ENCODE measurements around the gene CCDC90B. TPM values are rescaled to one million over a fixed set of nuclear protein-coding genes. Genes with fewer than 3 reads are reported as not detected.

CCDC90B gene
- total and polyA plus RNA-seq, 2 of the 8 experiments (the other 6 are each of a cell fraction or from before 2014, with no cell fraction given): 21.8 to 54.5 TPM

DNA sequence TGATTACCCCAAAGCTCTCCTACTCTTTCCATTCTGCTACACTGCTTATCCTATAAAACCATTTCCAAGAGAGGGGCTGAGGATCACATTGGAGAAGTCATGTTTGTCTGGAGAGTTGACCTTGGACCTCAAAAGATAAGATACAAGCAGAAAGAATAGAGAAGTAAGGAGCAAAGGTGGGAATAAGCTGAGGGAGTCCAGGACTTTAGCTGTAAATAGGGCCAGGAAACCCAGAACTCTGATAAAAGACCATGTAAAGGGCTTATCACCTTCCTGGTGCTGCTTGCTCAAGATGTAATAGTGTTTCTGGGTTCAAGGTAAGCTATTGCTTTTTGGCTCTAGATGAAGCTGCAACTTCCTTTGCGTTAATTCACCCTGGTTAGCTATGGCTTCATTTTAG, 32.8 kb upstream of the CCDC90B start:
- Histone ChIP-seq H2BK5ac (ENCODE audit: low read depth, low read length) (no peak overlapping the region), H3K9me3 (ENCODE audit: insufficient read depth in 2 of 2, low read depth in 1 of 2, low read length in 1 of 2) (peaks cover 0 to 17% of the 10 kb centered on the region in 2 experiments; a peak in 2 of 4 replicates), H2BK12ac (ENCODE audit: low read depth, low read length) (no peak overlapping the region), H2BK20ac (ENCODE audit: low read length) (no peak overlapping the region), H4K8ac (ENCODE audit: extremely low read depth, insufficient read depth, low read length) (no peak overlapping the region), H3K4me1 (replicated peaks in 1 of 4; ENCODE audit: control insufficient read depth in 3 of 4, insufficient read depth in 4 of 4, low read length in 3 of 4) (no peaks in the 10 kb centered on the region), H4K5ac (ENCODE audit: insufficient read length, low read depth, low read length) (no peak overlapping the region), H2AFZ (ENCODE audit: low read length) (no peak overlapping the region), H2BK120ac (replicated peaks; ENCODE audit: low read depth, low read length) (no peak overlapping the region), H3K4me2 (ENCODE audit: insufficient read depth in 1 of 2, low read depth in 2 of 2, low read length in 2 of 2) (no peak overlapping the region), H3K9ac (replicated peaks in 1 of 4; ENCODE audit: extremely low read depth in 1 of 4, low read depth in 3 of 4, low read length in 3 of 4) (no peak overlapping the region), H3K23ac (ENCODE audit: insufficient read length) (no peak overlapping the region), H3K27me3 (replicated peaks in 1 of 4; ENCODE audit: control insufficient read depth in 3 of 4, extremely low read depth in 1 of 4, insufficient read depth in 3 of 4, low read length in 3 of 4) (no peaks in the 10 kb centered on the region), H3K27ac (ENCODE audit: low read depth, low read length) (no peak overlapping the region), H3K18ac (ENCODE audit: extremely low read depth, low read length) (no peak overlapping the region), H2AK5ac (ENCODE audit: low read depth, low read length) (no peak overlapping the region), H4K20me1 (replicated peaks in 1 of 2; ENCODE audit: control insufficient read depth in 1 of 2, insufficient read depth in 2 of 2, low read length in 2 of 2) (no peaks in the 10 kb centered on the region), H4K91ac (replicated peaks; ENCODE audit: insufficient read length, low read length) (no peak overlapping the region), H3K79me2 (ENCODE audit: control insufficient read depth in 1 of 2, insufficient read depth in 2 of 2, low read length in 2 of 2) (no peaks in the 10 kb centered on the region), H3K4me3 (ENCODE audit: extremely low read depth in 1 of 4, insufficient read depth in 2 of 4, low read depth in 3 of 4, low read length in 4 of 4) (no peak overlapping the region), H3K56ac (replicated peaks; ENCODE audit: insufficient read length, low read depth, low read length) (no peak overlapping the region), H3K79me1 (ENCODE audit: low read depth, low read length) (no peaks in the 10 kb centered on the region), H3K36me3 (ENCODE audit: control insufficient read depth in 2 of 4, insufficient read depth in 4 of 4, low read length in 3 of 4) (no peaks in the 10 kb centered on the region), H2BK15ac (ENCODE audit: low read length) (no peak overlapping the region), H3K14ac (ENCODE audit: insufficient read length) (no peak overlapping the region), H3K4ac (replicated peaks; ENCODE audit: insufficient read length, low read depth, low read length) (no peak overlapping the region), H3K23me2 (ENCODE audit: low read depth, low read length) (no peaks in the 10 kb centered on the region)
- ChIA-PET POLR2A (ENCODE audit: partially characterized antibody) (no interaction called here), CTCF (ENCODE audit: partially characterized antibody) (interaction anchor here (1.5 to 3.3 kb wide), 2 partner anchors 9 to 13 kb away, joined by 6 to 13 read pairs; no protein-coding TSS in a partner anchor)
- DNase-seq (ENCODE audit: low read depth in 1 of 2, low spot score in 2 of 2) (no peak), FAIRE-seq (no peak)
- 100% methylated on average over 1 of the region's 1 CpG; no CpG with 5 or more reads in 1 of the 2 experiments for WGBS, 2 experiments (ENCODE audit: extremely low coverage in 1 of 2, insufficient coverage in 1 of 2, insufficient read length in 1 of 2, insufficient replicate concordance in 2 of 2, low coverage in 1 of 2, low lambda C conversion rate in 2 of 2, missing lambda C conversion rate in 1 of 2)
- no peak for TF ChIP-seq CEBPB (IDR thresholded peaks at IDR 0.05; ENCODE audit: low read depth, low read length)
- no peak for TF ChIP-seq KDM1A (IDR thresholded peaks at IDR 0.05; ENCODE audit: borderline replicate concordance, low read length)
- no peak for TF ChIP-seq FOSL1 (IDR thresholded peaks at IDR 0.05; ENCODE audit: insufficient read depth, low read depth, low read length)
- no peak for TF ChIP-seq SAP30 (IDR thresholded peaks at IDR 0.05; ENCODE audit: insufficient read depth, insufficient replicate concordance, low read length)
- TF ChIP-seq EZH2 (IDR thresholded peaks at IDR 0.05; ENCODE audit: low read depth, low read length, severe bottlenecking): no peak
- TF ChIP-seq NANOG (IDR thresholded peaks at IDR 0.05; ENCODE audit: insufficient read depth, low read depth, low read length, poor library complexity, severe bottlenecking): no peak
- no peak for TF ChIP-seq SIRT6 (IDR thresholded peaks at IDR 0.05; ENCODE audit: low read length)
- TF ChIP-seq CBX8 (IDR thresholded peaks at IDR 0.05; ENCODE audit: borderline replicate concordance, low read depth, low read length): no peak
- no peak for TF ChIP-seq CTBP2 (IDR thresholded peaks at IDR 0.05; ENCODE audit: borderline replicate concordance, insufficient read depth, insufficient read length, low read length)
- no peak for TF ChIP-seq EGR1 (IDR thresholded peaks at IDR 0.05; ENCODE audit: borderline replicate concordance, low read depth, low read length)
- TF ChIP-seq SP4 (IDR thresholded peaks at IDR 0.05; ENCODE audit: low read length): no peak
- no peak for TF ChIP-seq RNF2 (IDR thresholded peaks at IDR 0.05; ENCODE audit: borderline replicate concordance, low read depth, low read length, missing control alignments, poor library complexity, severe bottlenecking)
- TF ChIP-seq CREB1 (IDR thresholded peaks at IDR 0.05): no peak
- TF ChIP-seq, protein P1, sequence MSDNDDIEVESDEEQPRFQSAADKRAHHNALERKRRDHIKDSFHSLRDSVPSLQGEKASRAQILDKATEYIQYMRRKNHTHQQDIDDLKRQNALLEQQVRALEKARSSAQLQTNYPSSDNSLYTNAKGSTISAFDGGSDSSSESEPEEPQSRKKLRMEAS (IDR thresholded peaks at IDR 0.05): no peak

Measured in H1 (cell line).